ENCODE measurements around the gene GHRH.

Gene GHRH

GRCh38 chr20:37202267-37202943 lies 59.2 kb downstream of the GHRH start:
- peak; percentile 65 for DNase-seq

- DNase-seq: no peak
Observed at GRCh38 chr20:37201827-37202162, 59.8 kb downstream of the GHRH start.
